ENCODE data around the gene CYP27C1.

CYP27C1 gene

DNA sequence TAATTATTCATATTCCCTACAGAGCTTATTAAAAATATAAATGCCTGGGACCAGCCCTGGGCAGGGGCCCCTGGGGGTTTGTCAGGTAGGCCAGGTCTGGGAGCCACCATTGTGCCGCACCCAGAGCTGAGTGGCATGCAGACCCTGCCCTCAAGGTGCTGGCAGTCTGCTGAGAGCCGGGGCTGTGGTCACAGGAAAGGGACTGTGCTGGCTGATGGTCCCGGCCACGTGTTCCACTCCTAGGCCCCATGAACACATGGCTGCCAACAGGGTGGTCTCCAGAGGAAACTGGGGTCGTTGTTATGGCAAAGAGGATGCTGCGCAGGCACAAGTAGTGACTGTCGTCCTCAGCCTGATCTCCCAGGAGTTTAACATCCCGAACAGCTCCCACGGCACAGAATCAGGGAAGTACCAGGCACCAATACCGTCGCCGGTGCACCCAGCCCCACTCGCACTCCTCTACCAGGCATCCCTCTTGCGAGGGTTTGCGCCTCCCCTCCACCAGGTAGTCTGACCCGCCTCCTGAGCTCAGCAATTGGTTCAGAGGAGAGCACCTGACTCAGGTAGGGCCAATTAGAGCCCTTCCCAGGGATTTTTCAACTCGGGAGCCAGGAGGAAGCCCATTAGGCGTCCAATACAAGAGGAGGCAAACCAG lies 73.9 kb downstream of the CYP27C1 start:
- DNase-seq: no peak

DNA sequence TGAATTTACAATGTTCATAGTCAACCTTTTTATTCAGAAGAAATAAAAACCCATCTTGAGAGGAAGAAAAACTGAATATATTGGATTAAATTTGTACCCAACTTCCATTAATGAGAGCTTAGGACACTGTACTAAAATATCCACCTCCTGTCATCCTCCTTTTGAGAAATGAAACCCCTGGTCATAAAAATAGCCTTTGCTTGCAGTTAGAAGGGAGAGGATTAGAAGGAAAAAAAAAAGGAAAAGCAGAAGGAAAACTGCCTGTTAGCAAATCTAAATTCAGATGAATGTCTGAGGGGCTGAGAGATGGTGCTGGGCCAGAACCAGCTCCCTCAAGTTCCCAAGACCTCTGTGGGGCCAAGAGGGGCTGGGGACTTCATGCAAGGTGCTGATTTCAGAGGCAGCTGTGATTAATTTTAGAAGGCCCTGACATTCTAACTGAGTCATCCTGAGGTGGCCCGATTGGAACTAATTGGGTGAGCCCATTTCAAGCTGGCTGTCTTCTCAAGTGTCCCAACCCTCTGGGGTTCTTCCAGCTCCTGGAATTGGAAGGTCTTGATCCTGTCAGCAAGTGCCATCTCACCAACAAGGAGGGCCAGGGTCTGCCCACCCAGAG lies 74.7 kb downstream of the CYP27C1 start:
- no peak for DNase-seq

DNA sequence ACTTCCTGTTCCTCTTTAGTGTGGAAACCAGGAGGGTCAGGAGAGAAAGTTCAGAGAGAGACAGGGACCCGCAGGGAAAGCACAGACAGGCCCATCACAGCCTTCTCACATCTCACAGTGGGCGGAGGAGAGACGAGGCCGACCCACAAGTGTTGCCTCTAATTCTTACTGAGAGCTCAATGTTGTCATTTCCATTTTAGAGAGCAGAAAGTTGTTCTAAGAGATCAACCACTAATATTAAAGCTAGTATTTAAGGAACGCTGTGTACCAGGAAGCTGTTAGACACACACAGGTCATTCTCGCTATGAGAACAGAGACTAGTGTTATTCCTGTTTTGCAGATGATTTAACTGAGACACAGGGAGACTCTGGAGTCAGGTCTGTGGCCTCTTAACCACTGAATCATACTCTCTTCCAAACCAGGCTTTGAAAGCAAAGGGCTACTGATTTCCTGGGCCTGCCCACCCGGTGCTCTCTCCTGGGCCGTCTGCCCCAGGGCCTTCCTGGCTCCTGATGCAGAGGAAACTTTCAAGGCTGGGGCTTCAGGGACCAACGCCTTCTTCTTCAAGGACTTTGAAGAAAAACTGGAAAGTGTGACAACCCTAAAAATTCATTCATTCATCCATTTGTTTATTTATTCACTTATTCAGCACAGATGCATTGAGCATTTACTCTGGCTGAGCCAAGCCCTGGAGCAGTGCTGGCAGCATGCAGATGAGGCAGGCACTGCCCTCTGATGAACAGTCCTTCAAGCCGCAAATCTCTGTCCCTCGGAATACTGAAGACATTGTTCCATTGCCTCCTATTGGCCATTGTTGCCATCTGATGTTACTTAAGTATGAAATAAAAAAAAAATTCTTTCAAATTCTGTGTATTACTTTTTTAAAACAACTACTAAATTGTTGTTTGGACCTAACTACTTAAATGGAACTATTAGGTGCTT lies 76.0 kb downstream of the CYP27C1 start:
- no peak for DNase-seq

DNA sequence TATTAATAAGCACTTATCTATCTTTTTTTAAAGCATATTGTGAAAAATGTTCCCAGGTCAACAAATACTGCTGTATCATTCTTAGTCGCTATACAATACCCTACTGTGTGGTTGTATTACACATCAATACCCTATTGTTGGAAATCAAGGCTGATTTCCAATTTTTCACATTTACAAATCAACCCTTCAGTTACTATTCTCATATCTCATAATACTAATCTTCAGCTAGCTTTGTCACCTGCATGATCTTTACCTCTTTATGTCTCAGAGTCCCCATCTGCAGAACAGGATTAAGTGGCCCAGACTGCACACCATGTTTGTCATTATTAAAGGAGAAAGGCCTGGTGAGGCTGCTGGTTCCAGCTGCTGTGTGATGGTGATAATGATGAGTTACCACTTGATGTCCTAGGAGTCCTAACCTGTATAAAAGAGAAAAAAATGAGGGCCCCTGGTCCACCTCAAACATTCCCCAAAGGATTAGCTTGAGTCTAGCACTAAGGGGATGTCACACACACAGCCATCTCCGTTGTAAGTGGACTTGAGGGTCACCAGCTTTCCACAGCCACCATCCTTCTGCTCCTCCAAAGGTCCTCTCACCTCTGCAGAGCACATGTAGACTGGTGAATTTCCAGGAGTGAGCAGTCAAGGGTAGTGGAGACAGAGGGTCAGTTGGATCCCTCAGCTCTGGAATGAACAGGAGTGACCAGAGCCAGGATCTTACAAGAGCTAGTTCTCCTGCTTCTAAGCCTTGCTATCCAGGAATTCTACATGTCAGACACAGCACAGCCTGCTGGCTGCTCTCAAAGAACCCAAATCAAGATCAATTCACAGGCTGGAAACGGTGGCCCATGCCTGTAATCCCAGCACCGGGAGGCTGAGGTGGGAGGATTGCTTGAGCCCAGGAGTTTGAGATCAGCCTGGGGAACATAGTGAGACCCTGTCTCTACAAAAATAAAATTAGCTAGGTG lies 77.2 kb downstream of the CYP27C1 start:
- DNase-seq: no peak

DNA sequence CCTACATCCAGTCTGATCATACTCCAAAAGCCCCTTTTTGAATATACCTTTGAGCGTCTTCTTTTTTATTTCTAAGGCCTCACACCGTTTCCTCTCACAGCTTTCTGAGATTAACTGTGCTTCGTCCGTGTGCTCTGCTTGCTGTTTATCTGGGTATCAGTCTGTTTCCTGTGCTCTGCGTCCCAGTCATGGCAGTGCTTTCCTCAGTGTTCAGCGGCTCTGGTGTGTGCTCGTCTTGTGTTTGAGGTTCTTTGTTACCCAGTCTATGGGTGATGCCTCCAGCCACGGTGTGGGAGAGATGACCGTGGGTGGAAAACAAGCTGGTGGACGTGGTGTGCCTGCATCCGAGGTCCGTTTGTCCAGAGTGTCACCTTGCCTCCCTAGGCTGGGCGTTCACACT lies 79.6 kb downstream of the CYP27C1 start:
- no peak for DNase-seq

DNA sequence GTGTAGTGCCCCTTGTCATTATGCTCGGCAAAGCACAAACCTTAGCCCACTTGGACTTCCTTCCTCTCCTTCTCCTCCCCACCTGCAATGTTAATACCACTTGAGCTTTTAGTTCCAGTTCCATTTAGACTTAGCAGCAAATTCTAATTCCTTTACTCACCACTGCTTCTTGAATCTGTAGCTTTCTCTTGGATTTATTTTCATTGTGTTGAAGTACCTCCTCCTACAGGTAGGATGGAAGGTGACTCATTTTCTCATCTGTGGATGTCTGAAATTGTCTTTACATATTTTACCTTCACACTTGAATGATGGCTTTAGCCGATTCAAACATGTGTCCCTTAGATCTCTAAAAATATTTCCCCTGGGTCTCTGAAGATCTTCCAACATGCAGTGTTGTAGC lies 80.3 kb downstream of the CYP27C1 start:
- no peak for DNase-seq

DNA sequence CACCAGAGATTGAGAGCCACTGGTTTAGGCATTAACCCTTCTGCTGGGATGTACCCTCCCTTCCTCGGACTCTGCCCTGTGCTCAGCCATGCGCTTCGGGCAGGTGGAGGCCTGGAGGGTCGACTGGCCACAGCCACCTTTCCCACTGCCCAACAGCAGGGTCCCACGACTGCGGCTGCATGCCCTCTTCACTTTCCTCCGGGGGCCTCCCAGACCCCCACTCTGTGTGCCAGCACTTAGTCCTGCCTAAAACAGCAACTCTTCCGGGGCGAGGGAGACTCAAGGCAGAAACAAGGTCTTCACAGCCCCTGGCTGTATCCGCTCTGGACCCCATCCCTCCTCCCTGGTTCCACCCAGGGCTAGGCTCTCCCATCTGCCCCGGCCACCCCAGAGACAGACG lies 81.8 kb downstream of the CYP27C1 start:
- DNase-seq: no peak

DNA sequence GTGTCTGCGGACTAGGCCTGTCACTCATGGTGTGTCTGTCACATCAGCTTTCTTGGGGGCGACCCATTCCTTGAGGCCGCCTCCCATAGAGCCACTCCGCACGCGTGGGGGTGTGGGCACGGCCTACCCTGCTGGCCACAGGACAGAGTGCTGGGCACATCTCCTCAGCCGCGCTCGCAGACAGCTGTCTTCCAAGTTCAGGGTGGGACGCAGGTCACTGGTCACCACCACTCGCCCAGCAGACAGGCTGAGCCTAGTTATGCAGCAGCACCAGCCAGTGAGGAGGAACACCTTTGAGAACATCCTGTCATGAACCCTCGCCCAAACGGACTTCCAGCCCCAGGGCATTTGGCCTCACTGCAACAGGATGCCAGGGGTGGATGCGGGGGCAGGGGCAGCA lies 82.4 kb downstream of the CYP27C1 start:
- no peak for DNase-seq

DNA sequence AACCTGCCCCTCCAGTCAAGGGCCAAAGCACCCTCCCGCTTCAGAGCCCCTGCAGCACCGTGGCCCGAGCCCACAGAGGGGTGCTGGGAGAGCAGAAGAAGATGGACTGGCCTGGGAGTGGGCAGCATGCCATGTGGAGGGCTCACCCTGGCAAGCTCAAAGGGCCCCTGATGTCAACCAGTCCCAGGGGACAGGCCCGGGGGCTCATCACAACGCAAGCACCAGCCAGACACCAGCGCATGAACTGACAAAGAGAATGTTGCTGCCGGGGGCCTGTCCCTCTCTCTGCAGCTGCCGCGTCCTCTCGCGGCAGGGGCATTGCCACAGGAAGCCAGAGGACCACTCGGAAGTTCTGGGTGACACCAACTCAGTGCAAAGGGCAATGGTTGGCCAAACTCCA lies 82.9 kb downstream of the CYP27C1 start:
- DNase-seq: no peak

DNA sequence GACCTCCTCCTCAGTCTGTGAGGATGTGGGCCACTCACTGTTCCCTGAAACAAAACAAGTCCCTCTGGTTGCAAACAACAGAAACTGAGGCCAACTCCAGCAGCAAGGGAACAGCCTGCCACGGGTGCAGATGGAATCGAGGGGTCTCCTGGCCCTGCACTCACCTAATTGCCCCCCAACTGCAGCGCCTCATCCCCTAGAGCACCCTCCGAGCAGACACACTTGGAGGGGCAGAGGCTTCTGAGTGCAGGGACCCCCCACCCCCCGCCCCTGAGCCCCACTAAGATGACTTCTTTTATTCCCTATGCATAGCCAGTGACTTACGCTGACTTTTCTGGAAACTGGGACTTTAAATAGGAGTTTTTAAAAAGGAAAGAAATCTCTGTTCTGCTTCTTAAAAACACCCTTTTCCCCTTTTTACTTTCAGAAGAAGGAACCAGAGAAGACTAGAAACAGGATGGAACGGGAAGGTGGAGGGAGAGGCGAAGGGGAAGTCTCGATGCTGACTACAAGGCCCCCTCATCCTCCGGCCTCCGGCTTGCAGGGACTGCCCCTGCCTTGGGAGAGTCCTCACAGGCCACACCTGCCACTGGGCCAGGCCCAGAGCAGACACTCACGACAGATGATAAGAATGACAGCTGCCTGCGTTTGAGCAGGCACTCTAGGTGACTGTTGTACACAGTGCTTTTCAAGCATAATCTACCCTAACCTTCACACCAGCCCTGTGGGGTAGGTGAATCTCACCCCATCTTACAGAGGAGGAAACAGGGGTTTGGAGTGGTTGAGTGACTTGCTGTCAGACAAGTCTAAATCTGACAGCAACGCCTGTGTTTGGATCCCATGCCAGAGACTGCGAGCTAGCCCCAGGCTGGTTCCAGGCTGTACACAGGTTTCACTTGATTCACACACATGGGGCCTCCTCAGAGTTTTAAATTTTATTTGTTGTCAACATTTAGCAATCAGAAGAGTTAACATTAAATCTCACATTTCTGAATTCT lies 85.0 kb downstream of the CYP27C1 start:
- no peak for DNase-seq

DNA sequence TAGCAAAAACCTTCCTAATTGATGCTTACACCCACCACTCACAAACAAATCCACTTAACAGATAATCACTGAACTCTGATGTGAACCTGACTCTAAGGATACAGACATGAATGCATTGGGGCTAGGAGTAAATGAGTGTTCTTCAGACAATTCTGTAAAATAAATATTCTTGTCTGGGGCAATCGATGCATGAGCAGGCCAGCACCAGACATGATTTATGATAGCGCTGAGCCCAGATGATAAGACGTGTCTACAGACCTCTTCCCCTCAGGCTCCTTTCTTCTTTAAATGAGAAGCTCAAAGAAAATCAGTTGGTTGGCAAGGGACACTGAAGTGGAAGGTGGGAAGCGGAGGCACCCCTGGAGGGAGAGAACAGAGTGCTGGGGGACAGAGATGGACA lies 85.9 kb downstream of the CYP27C1 start:
- no peak for DNase-seq

Measured in DMS 273 treated with DMSO at 0.1 percent for 48 hours (cell line).